HG03097 (cell line): ENCODE data around the gene UQCRC1.

Experiments used
- ATAC-seq: cut with Tn5 transposase; IDR thresholded peaks from one replicate; pipeline ENCODE4 v1.9.1; 2021; ENCODE audit not compliant: unreplicated experiment, low FRiP score

The UQCRC1 gene

GRCh38 chr3:48609088-48610005, at the start of gene UQCRC1:
Gene UQCRC1, minus strand, starts transcription at chr3:48609646. Its CDS starts 26 bp downstream, at chr3:48609620.
- peak; percentile 95 for ATAC-seq

- no peak for ATAC-seq
Measured at GRCh38 chr3:48656841-48657281, 47.4 kb upstream of the UQCRC1 start.

DNA sequence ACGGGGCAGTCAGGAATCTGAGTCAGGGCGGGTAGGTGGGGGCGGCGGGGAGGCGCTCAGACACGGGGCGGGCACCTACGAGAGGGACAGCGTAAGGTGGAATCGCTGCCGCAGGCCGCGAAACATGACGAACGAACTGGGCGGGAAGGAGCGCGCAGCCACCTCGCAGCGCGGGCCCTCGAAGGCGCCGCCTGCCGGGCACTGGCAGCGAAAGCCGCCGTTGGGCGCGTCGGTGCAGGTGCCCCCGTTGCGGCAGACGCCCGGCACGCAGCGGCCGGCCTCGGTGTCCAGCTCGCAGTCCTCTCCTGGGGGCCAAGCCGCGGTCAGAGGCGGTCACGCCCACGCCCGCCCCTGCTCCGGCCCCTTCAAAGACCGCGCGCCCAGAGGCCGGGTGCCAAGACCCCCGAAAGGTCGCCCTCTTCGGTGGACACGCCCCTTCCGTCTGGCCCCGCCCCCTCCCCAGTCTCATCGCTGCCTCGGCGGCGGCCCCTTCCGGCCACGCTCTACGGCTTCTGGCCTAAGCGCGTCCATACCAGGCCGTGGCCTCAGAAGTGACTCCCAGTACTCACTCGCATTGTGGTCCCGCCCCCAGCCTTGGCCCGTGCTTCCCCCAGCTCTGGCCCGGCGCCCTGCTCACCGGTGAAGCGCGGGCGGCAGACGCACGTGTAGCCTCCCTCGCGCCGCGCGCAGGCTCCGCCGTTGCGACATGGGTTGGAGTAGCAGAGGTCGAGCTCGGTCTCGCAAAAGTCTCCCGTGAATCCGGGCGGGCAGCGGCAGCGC, 46.8 kb upstream of the UQCRC1 start:
- ATAC-seq, result peak; percentile 55

DNA sequence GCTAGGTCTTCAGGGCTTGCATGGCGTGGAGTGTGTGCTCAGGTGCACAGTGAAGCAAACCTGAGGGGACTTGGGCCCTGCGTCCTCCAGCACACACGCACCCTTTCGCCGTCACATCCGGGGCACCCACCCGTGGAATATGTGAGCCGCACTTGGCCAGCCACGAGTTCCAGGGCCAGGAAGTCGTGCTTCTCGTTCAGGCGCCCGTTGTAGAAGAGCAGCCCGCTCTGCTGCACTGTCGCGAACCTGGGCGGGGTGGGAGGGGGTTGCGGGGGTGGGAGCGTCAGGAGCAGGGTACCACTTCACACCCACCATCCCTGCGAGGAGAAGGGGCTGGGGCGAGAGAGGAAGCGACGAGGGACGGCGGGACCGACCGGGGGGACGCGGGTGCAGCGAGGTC, 46.2 kb upstream of the UQCRC1 start:
- ATAC-seq, result no peak

DNA sequence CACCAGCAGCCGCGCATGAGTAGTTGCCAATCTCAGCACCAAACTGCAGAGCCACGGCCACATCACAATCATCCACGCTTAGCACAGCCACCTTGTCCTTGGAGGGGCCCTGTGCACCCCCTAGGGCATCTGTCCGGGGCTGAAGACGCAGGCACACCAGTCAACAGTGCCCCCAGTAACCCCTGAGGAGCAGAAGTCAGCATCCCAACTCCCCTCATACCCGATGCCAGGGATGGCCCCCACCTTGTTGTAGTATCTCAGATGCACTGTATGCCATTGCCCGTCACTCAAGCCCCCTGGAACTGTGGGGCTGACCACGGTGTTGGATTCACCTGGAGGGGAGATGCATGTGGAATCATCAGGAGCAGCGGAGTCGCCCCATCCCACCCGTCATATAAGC, 45.6 kb upstream of the UQCRC1 start:
- ATAC-seq, result no peak

DNA sequence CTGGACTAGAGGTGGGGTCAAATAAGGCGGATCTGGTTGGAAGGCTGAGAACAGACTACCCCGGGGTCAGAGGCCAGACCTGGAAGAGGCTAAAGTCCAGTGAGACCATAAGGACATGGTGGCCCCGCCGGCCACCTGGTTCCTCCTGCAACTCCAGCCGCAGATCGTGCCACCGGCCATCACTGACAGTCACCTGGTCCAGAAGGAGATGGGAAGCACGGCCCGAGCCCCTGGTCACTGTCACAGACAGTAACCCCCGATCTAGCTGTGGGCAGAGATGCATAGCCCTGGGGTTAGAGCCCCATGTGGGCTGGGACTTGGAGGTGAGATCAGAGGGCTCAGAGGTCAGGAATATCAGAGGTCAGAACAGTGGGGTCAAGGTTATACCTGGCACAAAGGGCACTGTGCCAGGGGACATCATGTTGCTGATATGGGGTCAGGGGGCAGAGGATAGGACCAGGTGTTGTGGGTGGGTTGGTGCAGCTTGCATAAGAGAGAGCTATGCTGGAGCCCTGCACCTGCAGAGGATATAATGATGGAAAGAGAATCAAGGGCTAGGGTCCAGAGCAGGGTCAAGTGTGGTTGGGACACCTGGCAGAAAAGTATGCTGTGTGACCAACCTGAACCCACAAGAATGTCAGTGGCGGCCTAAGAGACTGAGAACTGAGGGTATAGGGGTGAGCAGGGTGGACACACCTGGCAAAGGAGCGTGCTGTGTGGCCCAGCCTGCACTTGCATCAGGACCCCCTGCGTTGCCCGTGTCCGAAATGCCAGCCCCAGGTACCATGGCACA, 43.7 kb upstream of the UQCRC1 start:
- ATAC-seq, result no peak

DNA sequence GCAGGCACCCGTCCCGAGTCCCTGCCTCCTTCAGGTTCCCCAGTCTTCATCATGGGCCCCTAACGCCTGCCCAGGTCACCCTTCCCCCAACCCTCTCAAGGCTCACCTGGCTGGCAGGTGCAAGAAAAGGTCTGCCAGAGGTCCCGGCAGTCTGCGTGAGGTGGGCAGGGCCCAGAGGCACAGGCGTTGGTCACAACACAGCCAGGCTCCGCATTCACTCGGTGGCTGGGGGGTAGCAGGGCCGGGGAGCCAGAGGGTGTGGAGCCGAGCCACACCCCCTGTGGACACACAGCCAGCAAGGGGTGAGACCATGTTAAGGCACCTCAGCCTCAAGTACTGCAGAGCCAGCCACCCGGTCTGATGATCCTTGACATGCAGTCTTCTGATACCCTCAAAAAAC, 42.3 kb upstream of the UQCRC1 start:
- ATAC-seq, result no peak

DNA sequence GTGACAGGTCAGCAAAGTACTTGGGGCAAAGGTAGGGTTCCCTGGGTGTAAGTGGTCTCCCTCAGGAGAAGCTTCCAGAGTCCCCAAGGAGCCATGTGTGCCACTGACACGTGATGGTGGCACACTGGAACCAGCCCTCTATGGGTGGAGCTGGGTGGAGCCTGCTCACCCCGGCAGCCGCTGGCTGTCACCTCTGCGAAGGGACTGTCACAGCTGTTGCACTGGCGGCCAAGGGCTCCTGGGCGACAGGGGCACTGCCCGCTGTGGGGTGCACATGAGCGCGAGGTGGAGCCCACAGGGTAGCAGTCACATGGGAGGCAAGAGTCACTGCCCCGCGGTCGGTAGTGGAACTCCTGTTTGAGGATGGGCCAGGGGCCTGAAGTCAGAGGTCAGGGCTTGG, 41.3 kb upstream of the UQCRC1 start:
- ATAC-seq, result no peak

DNA sequence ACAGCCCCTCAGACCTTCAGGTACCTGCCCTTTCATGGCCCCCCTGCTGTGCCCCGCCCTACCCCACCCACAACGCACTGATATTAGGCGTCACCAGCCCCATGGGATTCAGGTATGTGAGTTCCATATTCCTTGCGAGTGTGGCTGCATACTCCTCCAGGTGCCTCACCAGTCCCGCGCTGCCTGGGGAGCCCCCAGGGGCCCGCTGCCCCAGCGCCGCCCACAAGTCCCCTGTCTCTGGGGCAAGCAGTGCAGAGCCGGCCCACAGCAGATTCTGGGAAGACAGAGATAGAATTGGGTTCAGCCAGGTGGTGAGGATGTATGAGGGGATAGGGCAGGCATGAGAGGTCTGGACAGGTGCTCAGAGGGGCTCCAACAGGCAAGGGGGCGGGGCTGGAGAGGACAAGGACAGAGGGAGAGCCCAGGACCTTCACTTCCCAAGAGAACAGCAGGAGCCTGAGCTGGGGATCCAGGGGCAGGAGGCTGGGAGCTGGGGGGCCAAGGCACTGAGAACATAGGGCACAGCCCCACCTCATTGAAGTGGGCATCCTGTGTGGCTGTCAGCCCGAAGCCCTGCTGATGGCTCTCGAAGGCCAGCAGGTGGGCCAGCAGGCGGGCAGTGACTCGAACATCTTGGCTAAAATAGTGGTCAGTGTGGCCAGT, 38.9 kb upstream of the UQCRC1 start:
- no peak for ATAC-seq

- ATAC-seq, result no peak
Measured at GRCh38 chr3:48647714-48648113, 38.3 kb upstream of the UQCRC1 start.

DNA sequence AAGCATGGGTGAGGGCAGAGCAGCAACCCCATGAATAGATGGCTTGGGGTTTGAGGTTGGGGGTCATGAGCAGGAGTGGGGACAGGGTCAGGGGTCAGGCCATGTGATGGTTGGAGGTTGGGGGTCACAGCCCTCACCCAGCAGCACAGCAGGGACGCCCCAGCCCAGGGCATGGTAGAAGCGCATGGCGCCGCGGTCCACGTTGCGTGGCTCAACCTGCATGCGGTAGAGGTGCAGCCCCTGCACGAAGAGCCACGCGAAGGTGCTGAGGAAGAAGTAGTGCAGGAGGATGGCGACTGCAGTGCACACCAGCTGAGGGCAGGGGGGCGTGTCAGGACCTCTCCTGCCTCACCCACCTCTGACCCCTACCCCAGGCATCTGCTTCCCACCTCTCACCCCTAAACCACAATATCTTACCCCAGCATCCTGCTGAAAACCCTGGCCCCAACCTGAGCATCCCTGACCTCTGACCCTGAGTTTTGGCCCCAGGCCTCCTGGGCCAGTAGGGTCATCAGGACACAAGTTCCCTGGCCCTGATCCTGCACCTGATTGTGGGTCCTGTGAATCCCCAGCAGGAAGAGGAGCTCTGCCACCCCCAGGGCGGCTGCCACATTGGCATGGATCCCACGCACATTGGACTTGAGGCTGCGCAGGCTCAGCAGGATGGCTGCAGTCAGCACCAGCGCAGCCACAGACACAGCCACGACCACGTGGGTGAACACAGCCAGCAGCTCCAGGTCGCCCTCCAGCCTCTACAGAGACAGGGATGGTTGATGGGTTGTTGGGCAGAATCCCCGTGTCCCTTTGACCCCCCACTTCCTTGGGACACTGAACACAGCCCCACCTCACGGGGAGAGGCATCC, 35.7 kb upstream of the UQCRC1 start:
- ATAC-seq, result no peak

GRCh38 chr3:48642605-48643004, 33.2 kb upstream of the UQCRC1 start:
- ATAC-seq, result no peak

GRCh38 chr3:48641396-48641795, 31.9 kb upstream of the UQCRC1 start:
- ATAC-seq, result no peak

DNA sequence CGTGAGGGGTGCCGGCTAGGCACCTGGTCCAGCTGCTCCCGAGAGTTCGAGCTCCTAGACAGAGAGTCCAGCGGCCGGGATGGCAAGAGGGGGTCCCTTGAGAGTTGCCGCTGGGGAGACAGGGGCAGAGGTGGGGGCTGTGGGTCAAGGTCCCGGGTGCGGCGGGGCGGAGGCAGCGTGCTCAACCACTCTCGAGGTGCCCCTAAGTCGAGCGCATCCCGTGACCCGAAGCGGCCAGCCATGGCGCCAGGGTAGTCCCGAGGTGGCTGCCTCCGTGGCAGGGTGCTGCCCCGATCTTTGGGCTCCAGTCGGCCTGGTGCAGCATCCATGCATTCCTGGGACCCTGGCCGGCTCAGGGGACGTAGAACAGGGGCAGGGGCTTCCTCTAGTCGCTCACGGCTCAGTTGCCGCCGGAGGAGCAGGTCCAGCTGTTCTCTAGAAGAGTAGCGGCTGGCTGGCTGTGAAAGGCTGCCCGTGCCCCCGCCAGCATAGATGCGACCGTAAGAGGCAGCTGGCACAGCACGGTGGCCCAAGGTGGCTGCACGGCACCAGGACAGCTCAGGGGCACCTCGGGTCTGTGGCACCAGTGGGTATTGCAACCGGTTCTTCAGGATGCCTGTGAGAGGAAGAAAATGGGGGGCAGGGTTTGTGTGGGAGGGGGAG, 30.6 kb upstream of the UQCRC1 start:
- ATAC-seq, result no peak

- ATAC-seq, result no peak
Measured at GRCh38 chr3:48637305-48637704, 27.9 kb upstream of the UQCRC1 start.

DNA sequence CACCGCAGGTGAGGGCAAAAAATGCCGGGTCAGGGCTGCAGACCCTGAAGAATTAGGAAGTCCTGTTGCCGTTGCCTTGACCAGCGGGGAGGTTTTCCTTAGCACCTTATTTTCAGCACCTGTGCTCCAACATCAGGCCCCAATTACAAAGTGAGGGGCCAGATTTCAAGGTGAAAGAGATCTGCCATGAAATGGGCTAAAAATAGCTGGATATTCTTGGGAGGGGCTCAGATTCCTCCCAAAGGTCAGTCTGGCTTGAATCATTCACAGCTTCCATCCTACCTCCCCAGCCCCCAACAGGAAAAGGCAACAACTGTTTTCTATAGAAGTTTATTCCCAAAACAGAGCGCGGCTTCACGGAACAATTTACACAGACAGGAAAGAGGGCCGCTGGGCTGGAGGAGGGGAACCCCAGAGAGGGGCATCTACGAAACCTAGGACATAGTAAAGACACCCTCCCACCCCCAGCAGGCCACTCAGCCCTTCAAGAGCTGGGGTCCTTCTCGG, 26.8 kb upstream of the UQCRC1 start:
- no peak for ATAC-seq

DNA sequence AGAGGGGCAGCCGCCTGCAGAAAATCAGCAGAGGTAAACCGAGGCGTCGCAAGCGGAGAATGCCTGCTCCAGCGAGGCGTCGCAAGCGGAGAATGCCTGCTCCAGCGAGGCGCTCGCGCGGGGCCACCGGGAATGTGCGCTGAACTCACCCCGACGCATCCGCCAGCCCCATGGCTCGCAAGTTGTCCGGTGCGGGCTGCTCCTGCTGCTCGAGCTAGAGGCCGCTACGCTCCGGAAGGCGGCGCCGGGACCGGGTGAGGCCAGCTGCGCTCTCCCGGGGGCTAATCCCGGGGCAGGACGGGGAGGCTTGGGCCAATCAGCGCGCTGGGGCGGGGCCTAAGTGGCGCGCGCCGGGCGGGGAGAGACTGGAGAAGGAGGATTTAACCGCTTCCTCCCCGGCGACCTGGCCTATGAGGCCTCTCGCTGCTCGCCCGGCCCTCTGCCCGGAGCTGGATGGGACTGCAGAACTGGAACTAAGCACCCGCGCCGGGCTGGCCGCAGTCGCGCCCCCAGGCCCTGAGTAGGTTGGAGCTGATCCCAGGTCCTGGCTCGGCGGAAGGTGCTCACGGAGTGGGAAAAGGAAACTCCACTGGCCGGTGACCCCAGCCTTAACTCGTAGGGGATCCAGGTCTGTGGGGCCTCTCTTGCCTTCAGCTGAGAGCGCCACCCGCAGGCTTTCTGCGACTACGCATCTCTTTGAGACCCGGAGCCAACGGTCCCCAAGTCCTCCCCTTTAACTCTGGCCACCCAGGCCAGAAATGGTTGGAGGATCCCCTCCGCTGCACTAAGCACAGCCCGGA, 26.0 kb upstream of the UQCRC1 start, which contains the start of gene SLC26A6:
Gene SLC26A6, minus strand, starts transcription at position 240 of the 800 bp plus-strand sequence. Its CDS starts 68 bp downstream, at position 172.
- peak; percentile 87 for ATAC-seq
